Cardiac muscle cell (in vitro differentiated cells and primary cell): ENCODE results near the gene ZNF772. TPM values are rescaled to one million over a fixed set of nuclear protein-coding genes. Genes with fewer than 3 reads are reported as not detected.

Experiments
- DNase-seq, 2 donors: peaks; one replicate each; pipeline versions ENCODE4 v3.0.0 to v3.0.0-alpha.2; 2010 to 2017; ENCODE audit warnings: low read depth in 1 of 2, low spot score in 1 of 2
- H3K27ac ChIP-seq: fragments of 200-600 bp; sonication (generic); 2 replicates; pipeline ENCODE4 v1.5.1; 2016
- H3K27me3 ChIP-seq: fragments of 200-600 bp; sonication (generic); 2 replicates; pipeline ENCODE4 v1.6.0; 2016; ENCODE audit warnings: control low read depth
- H3K36me3 ChIP-seq: fragments of 200-600 bp; sonication (generic); 2 replicates; pipeline ENCODE4 v1.5.1; 2016; ENCODE audit warnings: control low read depth
- H3K4me1 ChIP-seq: fragments of 200-600 bp; sonication (generic); 2 replicates; pipeline ENCODE4 v1.8.1; 2017; ENCODE audit warnings: low read depth, mild to moderate bottlenecking, mixed run types
- H3K4me3 ChIP-seq: fragments of 200-600 bp; sonication (generic); 2 replicates; pipeline ENCODE4 v1.5.1; 2016; ENCODE audit warnings: mild to moderate bottlenecking
- H3K9me3 ChIP-seq: fragments of 200-600 bp; sonication (generic); 2 replicates; pipeline ENCODE4 v1.5.1; 2017; ENCODE audit warnings: low read depth, mild to moderate bottlenecking, control low read depth
- polyA plus RNA-seq: library from polyadenylated mRNA; unstranded; fragments of >200 nt; fragmentation: Nextera tagmentation; extraction: Ambion mirVana; gene quantifications from 2 replicates; pipeline ENCODE4 v1.2.1, GENCODE V29; 2016
- total RNA-seq: library from RNA; depleted of rRNA; stranded (reverse); fragments of >200 nt; gene quantifications from 2 replicates; pipeline ENCODE4 v1.2.3, GENCODE V29; 2016
- TF ChIP-seq, protein P1 (sequence below): IDR thresholded peaks from 2 replicates; pipeline ENCODE4 v1.5.1; 2012; ENCODE audit warnings: low read depth, mild to moderate bottlenecking, low read length

The ZNF772 gene
- total and polyA plus RNA-seq, 2 experiments from 2014 or later: 13.6 to 32.6 TPM

DNA sequence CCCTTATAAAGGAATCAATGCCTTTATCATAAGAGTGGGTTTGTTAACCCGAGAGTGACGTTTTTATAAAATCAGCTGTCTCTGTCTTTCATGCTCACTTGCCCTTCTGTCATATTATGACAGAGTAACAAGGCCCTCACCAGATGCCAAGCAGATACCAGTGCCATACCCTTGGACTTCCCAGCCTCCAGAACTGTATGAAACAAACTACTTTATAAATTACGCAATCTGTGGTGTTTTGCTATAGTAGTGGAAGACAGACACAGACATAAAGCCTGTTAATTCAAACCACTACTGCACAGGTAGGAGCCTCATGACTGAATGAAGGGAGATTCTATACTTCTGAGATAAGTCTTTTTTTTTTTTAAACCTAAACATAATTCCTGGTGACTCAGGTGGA is 25.1 kb downstream of the ZNF772 start:
- Histone ChIP-seq H3K4me1 (no peaks in the 10 kb centered on the region), H3K27ac (no peak overlapping the region), H3K36me3 (peaks cover 4% of the 10 kb centered on the region), H3K9me3 (no peaks in the 10 kb centered on the region), H3K4me3 (no peak overlapping the region), H3K27me3 (no peaks in the 10 kb centered on the region)
- TF ChIP-seq, protein P1, sequence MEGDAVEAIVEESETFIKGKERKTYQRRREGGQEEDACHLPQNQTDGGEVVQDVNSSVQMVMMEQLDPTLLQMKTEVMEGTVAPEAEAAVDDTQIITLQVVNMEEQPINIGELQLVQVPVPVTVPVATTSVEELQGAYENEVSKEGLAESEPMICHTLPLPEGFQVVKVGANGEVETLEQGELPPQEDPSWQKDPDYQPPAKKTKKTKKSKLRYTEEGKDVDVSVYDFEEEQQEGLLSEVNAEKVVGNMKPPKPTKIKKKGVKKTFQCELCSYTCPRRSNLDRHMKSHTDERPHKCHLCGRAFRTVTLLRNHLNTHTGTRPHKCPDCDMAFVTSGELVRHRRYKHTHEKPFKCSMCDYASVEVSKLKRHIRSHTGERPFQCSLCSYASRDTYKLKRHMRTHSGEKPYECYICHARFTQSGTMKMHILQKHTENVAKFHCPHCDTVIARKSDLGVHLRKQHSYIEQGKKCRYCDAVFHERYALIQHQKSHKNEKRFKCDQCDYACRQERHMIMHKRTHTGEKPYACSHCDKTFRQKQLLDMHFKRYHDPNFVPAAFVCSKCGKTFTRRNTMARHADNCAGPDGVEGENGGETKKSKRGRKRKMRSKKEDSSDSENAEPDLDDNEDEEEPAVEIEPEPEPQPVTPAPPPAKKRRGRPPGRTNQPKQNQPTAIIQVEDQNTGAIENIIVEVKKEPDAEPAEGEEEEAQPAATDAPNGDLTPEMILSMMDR: no peak
- DNase-seq: no peak

DNA sequence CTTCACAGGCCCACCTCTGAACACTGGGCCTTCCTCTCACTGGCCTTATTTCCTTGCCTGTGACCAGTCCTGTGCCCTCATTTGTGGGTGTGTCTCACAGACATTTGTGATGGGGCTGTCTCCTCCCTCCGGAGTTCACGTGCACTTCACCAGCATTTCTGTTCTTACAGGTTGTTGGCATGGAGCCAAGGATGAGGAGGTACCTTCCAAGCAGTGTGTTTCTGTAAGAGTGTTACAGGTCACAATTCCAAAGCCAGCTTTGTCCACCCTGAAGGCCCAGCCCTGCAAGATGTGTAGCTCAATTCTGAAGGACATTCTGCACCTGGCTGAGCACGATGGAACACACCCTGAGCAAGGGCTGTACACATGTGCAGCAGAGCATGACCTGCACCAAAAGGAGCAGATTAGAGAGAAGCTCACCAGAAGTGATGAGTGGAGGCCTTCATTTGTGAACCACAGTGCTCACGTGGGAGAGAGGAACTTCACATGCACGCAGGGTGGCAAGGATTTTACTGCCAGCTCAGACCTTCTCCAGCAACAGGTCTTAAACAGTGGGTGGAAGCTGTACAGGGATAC is 34.2 kb downstream of the ZNF772 start:
- H3K9me3 ChIP-seq: no peaks in the 10 kb centered on the region
- TF ChIP-seq, protein P1: no peak

DNA sequence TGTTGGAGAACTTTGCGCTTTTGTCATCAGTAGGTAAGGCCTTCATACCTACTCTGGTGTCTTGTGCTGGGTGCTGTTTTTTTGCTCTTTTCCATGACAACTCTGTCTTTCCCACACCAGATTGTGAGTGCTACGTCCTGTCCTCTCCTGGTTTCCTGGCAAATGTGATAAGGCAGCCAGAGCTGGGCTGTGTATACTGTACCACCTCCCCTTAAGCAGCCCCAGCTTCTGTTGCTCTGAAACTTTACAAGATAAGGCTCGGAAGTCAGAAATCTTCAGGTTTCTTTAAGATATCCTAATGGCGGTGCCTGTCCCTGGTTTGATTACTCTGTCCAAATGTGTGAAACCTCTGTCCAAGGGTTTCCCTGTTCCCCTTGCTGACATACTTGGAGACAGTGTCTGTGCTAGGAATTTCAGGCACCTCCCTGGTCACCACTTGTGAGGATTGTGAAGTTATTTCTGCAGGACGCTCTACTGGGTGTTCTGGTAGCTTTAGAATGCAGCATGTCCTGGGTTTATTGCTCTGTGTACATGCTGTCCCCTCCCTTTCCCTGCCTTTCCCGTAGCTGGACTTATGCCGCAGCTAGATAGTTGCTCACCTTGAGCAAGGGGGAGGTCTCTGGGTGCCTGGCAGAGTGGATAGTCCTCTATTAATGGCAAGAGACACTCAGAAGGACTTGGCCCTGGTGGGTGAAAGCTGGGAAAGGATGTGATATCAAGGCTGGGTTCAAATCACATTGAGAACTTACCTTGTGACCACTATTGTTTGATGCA is 35.2 kb downstream of the ZNF772 start:
- peak overlapping the region; percentile 68 for H3K27ac ChIP-seq
- no peaks in the 10 kb centered on the region for H3K36me3 ChIP-seq
- TF ChIP-seq, protein P1: no peak
- no peak for DNase-seq
- H3K4me1 ChIP-seq: peaks cover 9% of the 10 kb centered on the region
- no peaks in the 10 kb centered on the region for H3K27me3 ChIP-seq
- no peaks in the 10 kb centered on the region for H3K9me3 ChIP-seq
- no peak overlapping the region for H3K4me3 ChIP-seq

More for the DNA sequence above, 34.2 kb downstream of the ZNF772 start:
- H3K4me1 ChIP-seq: peaks cover 8% of the 10 kb centered on the region
- no peak overlapping the region for H3K4me3 ChIP-seq
- no peak for DNase-seq
- peak overlapping the region; percentile 68 for H3K27ac ChIP-seq
- no peaks in the 10 kb centered on the region for H3K27me3 ChIP-seq
- H3K36me3 ChIP-seq: no peaks in the 10 kb centered on the region

GRCh38 chr19:57438925-57439324 is 38.4 kb downstream of the ZNF772 start:
- TF ChIP-seq, protein P1: no peak
- Histone ChIP-seq H3K27ac (no peak overlapping the region), H3K36me3 (no peaks in the 10 kb centered on the region), H3K4me3 (no peak overlapping the region), H3K27me3 (no peaks in the 10 kb centered on the region), H3K9me3 (no peaks in the 10 kb centered on the region), H3K4me1 (peaks cover 22% of the 10 kb centered on the region)
- no peak for DNase-seq

DNA sequence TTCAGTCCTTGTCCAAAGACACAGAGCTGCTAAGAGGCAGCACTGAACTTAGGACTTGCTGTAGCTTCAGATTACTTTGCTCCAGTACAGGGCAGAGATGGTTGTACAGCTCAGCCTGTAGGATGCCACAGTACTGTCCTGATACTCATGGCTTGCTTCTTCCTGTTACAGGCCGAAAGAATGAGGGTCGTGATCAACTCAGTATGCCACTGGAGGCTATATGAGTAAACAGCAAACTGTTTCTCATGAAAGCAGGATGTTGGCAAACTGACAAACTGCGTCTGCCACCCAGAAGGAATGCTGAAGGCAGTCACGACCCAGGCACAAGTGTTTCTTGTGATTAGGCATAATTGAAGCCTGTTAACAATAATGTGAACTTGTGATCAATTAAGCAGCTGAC is 39.4 kb downstream of the ZNF772 start:
- H3K4me1 ChIP-seq: peaks cover 22% of the 10 kb centered on the region
- H3K4me3 ChIP-seq: no peak overlapping the region
- H3K27ac ChIP-seq: no peak overlapping the region
- no peaks in the 10 kb centered on the region for H3K9me3 ChIP-seq
- no peaks in the 10 kb centered on the region for H3K36me3 ChIP-seq
- no peak for DNase-seq
- no peaks in the 10 kb centered on the region for H3K27me3 ChIP-seq
- TF ChIP-seq, protein P1: no peak
